GM23248 (cell line): ENCODE data around the gene MEGF9.

Experiments used
- EZH2 ChIP-seq: fragments of 200-600 bp; sonication (generic); IDR thresholded peaks from 2 replicates; pipeline ENCODE4 v1.6.1; 2018; ENCODE audit warnings: antibody characterized with exemption, mild to moderate bottlenecking; ENCODE audit not compliant: insufficient read depth, poor library complexity, severe bottlenecking
- EZH2phosphoT487 ChIP-seq: fragments of 200-600 bp; sonication (generic); IDR thresholded peaks from 2 replicates; pipeline ENCODE4 v1.6.1; 2018; ENCODE audit warnings: antibody characterized with exemption, moderate library complexity, mild to moderate bottlenecking, low read depth; ENCODE audit not compliant: insufficient read depth

DNA sequence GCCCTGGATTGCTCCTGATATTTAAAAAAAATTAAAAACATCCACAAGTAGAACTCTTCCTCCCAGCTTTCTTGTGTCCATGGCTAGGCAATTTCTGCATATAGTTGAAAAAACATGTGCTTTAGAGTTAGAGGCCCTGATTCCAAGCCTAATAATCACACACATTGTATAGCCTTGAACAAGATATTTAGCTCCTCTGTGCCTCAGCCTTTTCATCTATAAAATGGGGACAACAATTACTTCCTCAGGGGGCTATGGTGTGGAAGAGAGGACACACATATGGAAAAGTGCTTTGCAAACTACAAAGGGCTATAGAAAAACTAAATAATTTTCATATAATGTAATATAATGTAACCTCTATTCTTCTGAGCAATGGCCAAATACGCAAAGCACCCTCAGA lies 111.3 kb downstream of the MEGF9 start:
- TF ChIP-seq EZH2 (no peak), EZH2phosphoT487 (no peak)
